Measurements from ENCODE around the gene GTF3C1.

DNA sequence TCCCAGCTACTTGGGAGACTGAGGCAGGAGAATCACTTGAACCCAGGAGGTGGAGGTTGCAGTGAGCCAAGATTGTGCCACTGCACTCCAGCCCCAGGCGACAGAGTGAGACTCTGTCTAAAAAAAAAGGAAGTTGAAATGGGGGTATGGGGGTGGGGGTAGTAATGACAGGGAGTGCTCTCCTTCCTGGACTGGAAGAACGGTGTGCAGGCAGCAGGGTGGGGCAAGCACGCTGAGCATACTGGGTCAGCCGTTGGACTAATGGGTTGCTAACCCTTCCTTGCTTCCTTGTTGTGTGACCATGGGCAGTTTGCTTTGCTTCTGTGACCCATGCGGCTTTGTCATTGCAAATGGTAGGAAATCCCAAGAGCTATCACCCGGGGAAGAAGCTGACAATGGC lies 16.7 kb upstream of the GTF3C1 start:
- TF ChIP-seq, protein P1, sequence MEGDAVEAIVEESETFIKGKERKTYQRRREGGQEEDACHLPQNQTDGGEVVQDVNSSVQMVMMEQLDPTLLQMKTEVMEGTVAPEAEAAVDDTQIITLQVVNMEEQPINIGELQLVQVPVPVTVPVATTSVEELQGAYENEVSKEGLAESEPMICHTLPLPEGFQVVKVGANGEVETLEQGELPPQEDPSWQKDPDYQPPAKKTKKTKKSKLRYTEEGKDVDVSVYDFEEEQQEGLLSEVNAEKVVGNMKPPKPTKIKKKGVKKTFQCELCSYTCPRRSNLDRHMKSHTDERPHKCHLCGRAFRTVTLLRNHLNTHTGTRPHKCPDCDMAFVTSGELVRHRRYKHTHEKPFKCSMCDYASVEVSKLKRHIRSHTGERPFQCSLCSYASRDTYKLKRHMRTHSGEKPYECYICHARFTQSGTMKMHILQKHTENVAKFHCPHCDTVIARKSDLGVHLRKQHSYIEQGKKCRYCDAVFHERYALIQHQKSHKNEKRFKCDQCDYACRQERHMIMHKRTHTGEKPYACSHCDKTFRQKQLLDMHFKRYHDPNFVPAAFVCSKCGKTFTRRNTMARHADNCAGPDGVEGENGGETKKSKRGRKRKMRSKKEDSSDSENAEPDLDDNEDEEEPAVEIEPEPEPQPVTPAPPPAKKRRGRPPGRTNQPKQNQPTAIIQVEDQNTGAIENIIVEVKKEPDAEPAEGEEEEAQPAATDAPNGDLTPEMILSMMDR (IDR thresholded peaks at IDR 0.05), result no peak
- no peak for TF ChIP-seq POLR2A (IDR thresholded peaks at IDR 0.05)

Data from thyroid gland (tissue), 4 donors.